Measurements from ENCODE around the gene FAM120AOS.
A peak's percentile ranks its signal among the peaks of the same experiment; 100 is the strongest.

Gene FAM120AOS

GRCh38 chr9:93453047-93453914 is at the start of gene FAM120AOS:
TSS of gene FAM120AOS (minus strand) at chr9:93453581. CDS start at chr9:93452709, 872 bp downstream.
- DNase-seq = peak; percentile 43 to 98 (median 90)

- DNase-seq = no peak
Observed at GRCh38 chr9:93501406-93501805, 48.0 kb upstream of the FAM120AOS start.

GRCh38 chr9:93500571-93501298 is 47.4 kb upstream of the FAM120AOS start:
- DNase-seq = no peak

- DNase-seq = no peak
Observed at GRCh38 chr9:93496285-93496684, 42.9 kb upstream of the FAM120AOS start.

GRCh38 chr9:93493949-93494348 is 40.6 kb upstream of the FAM120AOS start:
- no peak for DNase-seq

GRCh38 chr9:93492327-93492726 is 38.9 kb upstream of the FAM120AOS start:
- no peak for DNase-seq

GRCh38 chr9:93491593-93492232 is 38.3 kb upstream of the FAM120AOS start:
- DNase-seq = no peak

GRCh38 chr9:93488244-93488643 is 34.9 kb upstream of the FAM120AOS start:
- DNase-seq = no peak

- DNase-seq = no peak
Observed at GRCh38 chr9:93486268-93486667, 32.9 kb upstream of the FAM120AOS start.

GRCh38 chr9:93483497-93483896 is 30.1 kb upstream of the FAM120AOS start:
- DNase-seq = no peak

GRCh38 chr9:93480728-93481324 is 27.4 kb upstream of the FAM120AOS start:
- DNase-seq = no peak

- DNase-seq = no peak
Observed at GRCh38 chr9:93480262-93480661, 26.9 kb upstream of the FAM120AOS start.

GRCh38 chr9:93479726-93480125 is 26.3 kb upstream of the FAM120AOS start:
- no peak for DNase-seq

- DNase-seq = no peak
Observed at GRCh38 chr9:93477397-93477796, 24.0 kb upstream of the FAM120AOS start.

GRCh38 chr9:93476924-93477323 is 23.5 kb upstream of the FAM120AOS start:
- DNase-seq = no peak

GRCh38 chr9:93475856-93476255 is 22.5 kb upstream of the FAM120AOS start:
- no peak for DNase-seq

GRCh38 chr9:93475108-93475507 is 21.7 kb upstream of the FAM120AOS start:
- no peak for DNase-seq

GRCh38 chr9:93473411-93473810 is 20.0 kb upstream of the FAM120AOS start:
- DNase-seq = no peak

- no peak for DNase-seq
Observed at GRCh38 chr9:93471124-93471523, 17.7 kb upstream of the FAM120AOS start.

GRCh38 chr9:93470391-93470790 is 17.0 kb upstream of the FAM120AOS start:
- no peak for DNase-seq

GRCh38 chr9:93468763-93469456 is 15.5 kb upstream of the FAM120AOS start:
- DNase-seq = no peak
